ENCODE results near the gene ENOSF1.

GRCh38 chr18:712401-713134 is at the start of gene ENOSF1:
- TF ChIP-seq POLR2A (IDR thresholded peaks at IDR 0.05; ENCODE audit: low read length) (no peak), GATA1 (IDR thresholded peaks at IDR 0.05; ENCODE audit: low read depth, low read length) (no peak)
